ENCODE data around the gene SERP2. TPM values are rescaled to one million over a fixed set of nuclear protein-coding genes. Genes with fewer than 3 reads are reported as not detected.
"Not testable (repeated sequence)": the region's sequence is repeated elsewhere in the genome, so short reads cannot be mapped to it uniquely, and the experiment has no call there.

Gene SERP2
- not detected in 2 replicates for total RNA-seq

DNA sequence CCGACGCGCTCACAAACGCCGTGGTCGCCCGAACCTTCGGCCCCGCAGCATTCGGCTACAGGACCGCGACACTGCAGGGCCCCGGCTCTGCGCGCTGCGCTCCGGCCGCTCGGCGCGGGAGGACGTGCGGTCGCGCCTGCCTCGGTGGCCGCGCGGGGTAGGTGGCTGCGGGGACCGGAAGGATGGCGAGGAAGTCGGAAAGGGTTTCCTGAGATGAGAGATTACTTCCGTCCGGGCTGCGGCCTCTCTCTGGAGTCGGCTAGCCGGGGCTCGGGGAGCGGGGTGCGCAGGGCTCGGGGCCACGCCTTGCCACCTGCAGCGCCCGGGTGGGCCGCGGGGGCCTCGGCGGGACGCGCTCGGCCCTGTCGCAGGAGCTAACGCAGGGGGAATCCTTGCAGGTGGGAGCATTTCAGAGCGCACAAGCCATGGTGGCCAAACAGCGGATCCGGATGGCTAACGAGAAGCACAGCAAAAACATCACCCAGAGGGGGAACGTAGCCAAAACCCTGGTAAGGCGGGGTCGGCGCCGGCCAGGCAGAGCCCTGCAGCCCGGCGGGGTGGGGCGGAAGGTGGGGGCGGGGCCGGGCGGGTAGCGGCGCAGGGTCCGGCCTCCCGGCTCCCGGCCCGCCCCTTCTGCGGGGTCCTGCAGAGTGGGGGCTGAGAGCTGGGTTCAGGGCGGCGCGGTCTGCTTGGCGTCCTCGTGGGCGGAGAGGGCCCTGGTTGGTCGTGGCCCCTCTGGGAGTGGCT, at the start of gene SERP2:
Gene SERP2, plus strand, starts transcription at position 224 of the 747 bp plus-strand sequence. Its CDS starts 202 bp downstream, at position 426.
- intact Hi-C loops (cut with micrococcal nuclease) = no loop called here

- intact Hi-C loops (cut with micrococcal nuclease) = no loop called here
Observed at GRCh38 chr13:44326961-44327360, 46.7 kb upstream of the SERP2 start.

GRCh38 chr13:44329041-44329440, 44.6 kb upstream of the SERP2 start:
- intact Hi-C loops (cut with micrococcal nuclease) = not testable (repeated sequence)

DNA sequence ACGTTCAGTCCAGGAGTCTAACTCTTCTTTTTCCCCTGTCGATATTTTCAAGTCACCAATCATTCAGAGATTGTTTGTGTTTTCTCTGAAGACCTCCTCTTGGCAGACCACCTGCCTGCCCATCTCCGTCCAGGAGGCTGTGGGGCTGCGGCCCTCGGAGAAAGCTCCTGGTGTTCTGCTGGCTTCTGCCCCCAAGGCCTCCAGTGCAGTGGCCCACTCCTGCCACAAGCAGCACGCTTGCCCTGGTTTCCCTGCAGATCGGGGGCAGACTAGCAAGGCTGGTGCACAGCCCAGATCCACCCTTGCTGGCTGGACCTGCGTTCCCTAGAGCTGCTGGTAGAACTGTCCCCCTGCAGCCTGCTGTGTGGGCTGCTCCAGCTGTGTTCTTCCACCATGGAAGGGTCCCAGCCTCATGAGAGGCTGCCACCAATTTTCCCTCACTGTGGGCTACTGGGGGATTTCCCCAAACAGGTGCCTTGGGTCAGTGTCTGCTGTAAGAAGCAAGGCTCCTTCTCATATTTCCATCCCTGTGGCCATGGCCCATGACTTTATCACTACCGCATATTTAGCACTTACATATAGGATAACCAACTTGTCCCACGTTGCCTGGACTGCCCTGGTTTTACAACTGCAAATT, 43.6 kb upstream of the SERP2 start:
- intact Hi-C loops (cut with micrococcal nuclease) = no loop called here

- intact Hi-C loops (cut with micrococcal nuclease) = no loop called here
Observed at GRCh38 chr13:44331446-44331845, 42.2 kb upstream of the SERP2 start.

DNA sequence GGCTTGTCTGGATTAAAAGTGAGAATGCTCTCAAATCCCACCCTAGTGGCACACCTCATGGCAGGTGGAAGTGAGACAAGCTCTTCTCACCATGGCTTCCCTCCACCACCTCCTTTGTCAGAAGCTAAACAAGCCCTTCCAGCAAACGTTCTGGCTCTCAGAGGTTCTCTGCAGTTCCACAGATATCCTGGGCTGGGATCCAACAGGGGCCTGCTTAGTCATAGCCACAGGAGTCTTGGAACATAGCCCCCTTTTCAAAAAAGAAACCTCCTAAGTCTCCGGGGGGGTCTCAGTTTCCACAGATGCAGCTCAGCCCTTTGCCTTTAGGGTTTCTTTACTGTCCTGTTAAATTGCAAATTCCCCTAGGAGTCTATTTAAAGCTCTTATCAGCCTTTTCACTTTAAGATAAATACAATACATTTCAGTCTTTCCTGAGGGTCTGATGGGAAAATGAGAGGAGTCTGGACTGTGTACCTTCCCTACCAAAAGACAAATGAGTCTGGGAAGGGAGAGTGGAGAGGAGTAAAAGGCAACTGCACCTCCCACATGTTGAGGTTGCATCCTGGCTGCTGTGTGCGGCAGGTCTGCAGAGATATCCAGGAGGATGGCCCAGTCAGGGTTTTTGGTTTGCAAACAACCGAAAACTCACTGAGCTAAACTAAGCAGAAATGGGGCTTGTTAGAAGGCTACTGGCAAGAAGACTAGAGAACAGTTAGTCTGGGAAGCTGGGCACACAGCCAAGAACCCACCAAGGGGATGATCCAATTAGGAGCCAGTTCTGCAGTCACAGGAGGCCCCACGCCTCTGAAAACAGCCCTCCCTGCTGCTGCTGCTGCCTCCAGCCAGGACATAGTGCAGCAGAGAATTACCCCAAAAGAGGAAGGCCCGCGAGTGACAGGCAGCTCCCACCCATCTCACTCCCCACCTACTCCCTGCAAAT, 41.4 kb upstream of the SERP2 start:
- intact Hi-C loops (cut with micrococcal nuclease) = no loop called here

DNA sequence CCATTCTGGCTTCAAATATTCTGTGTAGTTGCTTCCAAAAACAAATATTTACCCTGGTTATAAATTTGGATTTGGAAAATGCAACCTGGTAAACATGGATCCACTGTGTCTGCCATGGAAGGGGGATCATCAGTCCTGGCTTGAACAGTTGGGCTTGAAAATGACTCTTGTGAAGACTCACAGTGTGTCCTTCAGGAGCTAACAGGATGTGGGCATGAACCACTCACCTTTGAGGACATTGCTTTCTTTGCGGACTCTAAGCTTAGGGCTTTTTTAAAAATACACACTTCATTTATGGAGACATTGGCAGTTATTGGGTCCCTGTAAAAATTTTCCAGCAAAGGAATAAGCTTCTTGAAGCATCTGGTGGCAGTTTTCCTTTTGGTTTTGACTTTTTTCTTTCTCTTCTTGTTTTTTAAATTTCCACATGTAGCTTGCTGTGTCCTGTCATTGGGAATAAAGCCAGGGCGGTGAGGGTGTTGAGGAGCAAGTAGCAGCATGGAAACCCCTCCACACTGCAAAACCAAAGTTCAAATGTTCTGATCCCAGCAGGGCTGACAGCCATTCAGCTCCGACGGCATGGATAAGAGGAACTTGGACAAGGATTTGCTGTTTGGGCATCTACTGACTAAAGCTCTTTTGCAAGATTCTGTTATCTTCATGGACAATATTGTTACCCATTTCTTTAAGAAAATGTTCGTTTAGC, 39.5 kb upstream of the SERP2 start:
- intact Hi-C loops (cut with micrococcal nuclease) = no loop called here

DNA sequence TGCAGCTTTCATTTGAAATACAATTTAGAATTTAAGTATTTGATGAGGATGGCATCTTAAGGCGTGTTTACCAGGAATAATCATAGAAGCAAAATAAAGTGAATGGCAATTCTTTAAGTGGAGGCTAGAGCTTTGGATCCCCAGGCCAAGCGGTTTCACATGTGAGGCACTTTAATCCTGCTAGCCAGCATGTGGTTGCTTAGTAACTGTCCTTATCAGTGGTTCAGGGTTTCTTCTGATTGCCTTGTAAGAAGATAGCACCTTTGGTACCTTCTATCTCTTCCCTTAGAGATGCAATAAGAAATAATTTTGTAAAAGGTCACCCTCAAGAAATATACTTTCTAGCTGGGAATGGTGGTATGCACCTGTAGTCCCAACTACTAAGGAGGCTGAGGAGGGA, 38.9 kb upstream of the SERP2 start:
- intact Hi-C loops (cut with micrococcal nuclease) = no loop called here

DNA sequence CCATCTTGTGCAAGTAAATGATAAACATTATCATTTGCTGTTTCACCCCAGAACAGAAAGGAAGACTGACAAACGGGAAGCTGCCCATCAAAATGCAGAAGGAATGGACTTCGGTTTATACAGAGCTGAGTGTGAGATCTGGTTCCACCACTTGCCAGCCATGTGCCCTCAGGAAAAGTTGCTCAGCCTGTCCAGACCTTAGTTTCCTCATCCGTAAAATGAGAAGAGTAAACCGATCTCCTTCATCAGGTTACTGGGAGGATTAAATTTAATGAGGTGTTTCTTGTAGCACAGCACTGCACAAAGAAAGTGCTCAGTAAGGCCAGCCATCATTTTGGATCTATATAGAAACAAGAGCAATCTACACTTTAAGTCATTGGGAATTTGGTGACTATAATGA, 36.7 kb upstream of the SERP2 start:
- intact Hi-C loops (cut with micrococcal nuclease) = no loop called here

GRCh38 chr13:44337581-44337980, 36.0 kb upstream of the SERP2 start:
- intact Hi-C loops (cut with micrococcal nuclease) = no loop called here

GRCh38 chr13:44340508-44340907, 33.1 kb upstream of the SERP2 start:
- intact Hi-C loops (cut with micrococcal nuclease) = no loop called here

DNA sequence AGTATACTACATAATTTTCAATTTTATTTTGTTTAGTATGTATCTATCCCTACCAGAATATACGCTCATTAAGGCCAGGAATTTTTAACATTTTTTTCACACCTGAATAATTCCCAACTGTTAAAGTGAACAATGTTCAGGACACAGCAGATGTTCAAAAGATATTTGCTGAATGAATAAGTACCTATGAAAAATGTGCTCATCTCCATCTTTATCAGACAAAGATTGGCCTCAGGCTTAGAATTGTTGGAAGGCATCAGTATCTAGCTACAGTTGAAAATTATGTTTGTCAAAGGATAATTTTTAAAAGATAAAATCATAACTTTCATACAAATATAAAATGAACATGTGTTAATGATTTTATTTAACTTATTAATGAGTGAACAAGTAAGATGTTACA, 30.9 kb upstream of the SERP2 start:
- intact Hi-C loops (cut with micrococcal nuclease) = no loop called here

DNA sequence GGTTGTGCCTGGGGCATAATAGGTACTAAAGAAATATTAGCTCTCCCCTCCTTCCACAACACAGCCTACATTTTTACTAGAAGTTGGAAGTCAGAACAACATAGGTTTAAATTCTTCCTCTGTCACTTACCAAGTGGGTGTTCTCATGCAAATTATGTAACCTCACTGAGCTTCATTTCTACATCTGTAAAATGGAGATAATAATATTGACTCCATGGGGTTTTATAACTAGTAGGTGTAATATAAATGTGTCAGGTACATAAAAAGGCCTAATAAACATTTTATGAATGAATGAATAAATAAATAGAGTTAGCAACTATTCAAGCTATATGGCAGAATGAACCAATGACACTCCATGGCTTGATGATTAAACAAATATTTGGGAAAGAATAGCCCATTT, 27.1 kb upstream of the SERP2 start:
- intact Hi-C loops (cut with micrococcal nuclease) = no loop called here

DNA sequence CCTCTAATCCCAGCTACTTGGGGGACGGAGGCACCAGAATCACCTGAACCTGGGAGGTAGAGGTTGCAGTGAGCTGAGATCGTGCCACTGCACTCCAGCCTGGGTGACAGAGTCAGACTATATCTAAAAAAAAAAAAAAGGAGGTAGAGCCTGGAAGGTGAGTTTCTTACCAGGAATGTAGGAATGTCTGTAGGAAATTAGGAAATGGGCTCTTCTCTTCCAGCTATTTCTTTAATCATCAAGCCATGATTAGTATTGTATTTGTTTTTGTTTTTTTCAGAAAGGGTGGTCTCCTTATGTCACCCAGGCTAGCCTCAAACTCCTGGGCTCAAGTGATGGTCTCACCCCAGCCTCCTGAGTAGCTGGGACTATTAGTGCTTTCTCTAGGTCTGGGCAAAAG, 26.3 kb upstream of the SERP2 start:
- intact Hi-C loops (cut with micrococcal nuclease) = no loop called here

DNA sequence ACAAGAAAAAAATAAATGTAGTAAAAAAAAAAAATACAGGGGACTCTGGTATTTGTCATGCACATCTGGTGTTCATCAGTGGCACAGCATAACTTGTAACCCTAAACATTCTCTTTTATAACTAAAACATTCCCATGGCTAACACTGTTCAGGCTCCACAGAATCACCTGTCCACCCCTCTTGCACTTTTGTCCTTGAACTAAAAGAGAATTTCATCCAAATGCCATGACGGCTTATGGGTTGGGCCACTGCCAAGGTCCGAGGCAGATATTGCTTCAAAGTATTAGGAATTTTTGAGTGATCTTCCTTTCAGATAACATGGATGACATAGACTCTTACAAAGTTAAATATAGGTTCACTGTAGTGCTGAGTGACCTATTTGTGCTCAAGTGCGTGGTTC, 25.7 kb upstream of the SERP2 start:
- intact Hi-C loops (cut with micrococcal nuclease) = no loop called here

DNA sequence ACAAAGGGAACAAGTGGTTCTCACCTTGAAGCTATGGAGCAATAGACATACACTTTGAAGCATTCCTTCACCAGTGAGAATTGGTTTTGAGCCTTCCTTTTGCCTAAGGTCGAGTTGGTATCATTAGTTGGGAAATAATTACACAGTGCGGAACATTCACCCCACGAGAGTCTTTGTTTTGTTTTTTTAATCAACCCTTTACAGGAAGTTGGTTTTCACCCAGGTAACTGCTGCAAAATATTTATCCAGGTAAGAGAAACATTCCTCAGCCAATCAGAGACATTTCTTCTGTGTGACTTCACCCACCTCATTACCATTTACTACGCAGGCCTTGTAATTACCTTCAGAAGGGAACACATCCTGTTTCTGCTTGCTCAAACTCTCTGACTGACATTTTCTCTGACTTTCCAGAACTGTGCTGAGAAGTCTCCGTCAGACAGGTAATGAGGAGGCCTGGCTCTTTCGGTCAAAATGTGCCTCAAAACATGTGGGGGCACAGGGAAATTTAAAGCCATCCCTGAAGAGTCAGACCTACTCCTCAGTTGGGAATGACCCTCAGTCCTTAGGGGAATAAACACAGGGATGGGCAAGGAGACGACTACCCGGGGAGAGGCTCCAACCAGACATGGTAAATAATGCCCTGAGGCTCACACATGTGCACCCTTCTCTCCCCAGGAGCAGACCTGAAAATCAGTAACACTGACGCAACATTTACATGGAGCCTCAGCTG, 22.7 kb upstream of the SERP2 start:
- intact Hi-C loops (cut with micrococcal nuclease) = no loop called here

GRCh38 chr13:44351505-44351854, 22.1 kb upstream of the SERP2 start:
- intact Hi-C loops (cut with micrococcal nuclease) = no loop called here

GRCh38 chr13:44352202-44352601, 21.4 kb upstream of the SERP2 start:
- intact Hi-C loops (cut with micrococcal nuclease) = no loop called here

GRCh38 chr13:44352671-44353070, 21.0 kb upstream of the SERP2 start:
- intact Hi-C loops (cut with micrococcal nuclease) = no loop called here

DNA sequence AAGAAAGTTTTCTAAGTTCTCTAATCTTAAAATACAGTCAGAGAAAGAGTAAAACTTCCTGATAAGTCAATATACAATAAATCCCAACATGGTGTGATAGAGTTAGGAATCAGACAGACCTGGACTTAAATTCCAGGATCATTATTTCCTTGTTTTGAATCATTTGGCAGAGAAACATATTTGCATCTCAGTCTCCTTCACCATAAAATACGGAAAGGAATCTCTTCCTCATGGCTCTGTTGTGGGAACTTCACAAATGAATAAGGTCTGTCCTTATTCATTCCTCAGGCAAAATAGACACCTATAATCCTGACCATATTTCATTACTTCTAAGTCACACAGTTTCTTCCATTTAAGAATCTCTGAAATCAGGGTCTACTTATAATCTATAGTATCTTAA, 19.3 kb upstream of the SERP2 start:
- intact Hi-C loops (cut with micrococcal nuclease) = no loop called here

DNA sequence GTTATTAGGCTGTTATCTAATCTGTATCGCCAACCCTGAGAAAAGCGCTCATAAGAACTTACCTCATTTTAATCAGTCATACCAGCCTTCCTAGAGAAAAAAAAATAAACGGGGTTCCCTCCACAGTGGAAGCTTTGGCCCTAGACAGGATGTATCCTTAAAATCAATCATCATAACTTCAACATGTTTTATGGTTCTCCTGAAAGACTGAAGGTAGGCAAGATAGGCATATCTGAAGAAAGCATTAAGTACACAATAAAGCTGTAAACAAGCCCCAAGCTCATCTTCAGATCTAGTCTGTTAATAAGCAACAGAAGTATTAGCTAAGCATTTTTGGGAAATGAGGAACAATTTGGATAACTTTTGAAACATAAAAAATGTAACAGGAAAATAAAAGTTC, 18.7 kb upstream of the SERP2 start:
- intact Hi-C loops (cut with micrococcal nuclease) = no loop called here
